Endothelial cell of umbilical vein (primary cell): ENCODE data around the gene LAMA5. TPM values are rescaled to one million over a fixed set of nuclear protein-coding genes. Genes with fewer than 3 reads are reported as not detected.
A peak's percentile ranks its signal among the peaks of the same experiment; 100 is the strongest.

Experiments
- BruUV-seq: library from RNA; stranded (reverse); fragments of 400-500 nt; replicated peaks from 2 replicates; lab custom pipeline; 2021; lab: Mats Ljungman, UMichigan
- CTCF ChIA-PET: fragments of 300-600, 350-600 bp; sonication (Branson Sonifier 250); formaldehyde crosslinking; loops from one replicate; lab custom pipeline; 2021; ENCODE audit warnings: antibody characterized with exemption, inconsistent platforms; lab: Charles Lee
- POLR2A ChIA-PET: fragments of 300-600, 350-600 bp; sonication (Branson Sonifier 250); formaldehyde crosslinking; loops from one replicate; lab custom pipeline; 2021; ENCODE audit warnings: antibody characterized with exemption, inconsistent platforms; lab: Charles Lee
- DNase-seq: peaks from one replicate; pipeline ENCODE4 v3.0.0-alpha.2; 2011; ENCODE audit warnings: low read depth, low spot score
- FAIRE-seq: peaks from 2 replicates; lab custom pipeline; 2011; peaks lifted over from hg19 to GRCh38; lab: Jason Lieb, UNC
- H2AFZ ChIP-seq: 2 replicates; pipeline ENCODE4 v1.6.0; 2012; ENCODE audit warnings: low read depth, low read length, control low read depth, inconsistent platforms
- H3K27ac ChIP-seq: 2 replicates; pipeline ENCODE4 v1.5.1; 2011; ENCODE audit warnings: low read depth, mild to moderate bottlenecking, control low read depth, low read length, moderate library complexity; ENCODE audit not compliant: insufficient read depth
- H3K27me3 ChIP-seq, 2 experiments: 2 replicates each; pipeline versions ENCODE4 v1.6.0 to v1.6.1; 2011; ENCODE audit warnings: low read length in 2 of 2, mixed read lengths in 1 of 2; ENCODE audit not compliant: control insufficient read depth in 2 of 2, insufficient read depth in 2 of 2
- H3K36me3 ChIP-seq, 2 experiments: 2 replicates in 1 of 2; 3 replicates in 1 of 2; pipeline ENCODE4 v1.5.1; 2011; ENCODE audit warnings: low read length in 2 of 2, mild to moderate bottlenecking in 1 of 2, moderate library complexity in 1 of 2; ENCODE audit not compliant: control insufficient read depth in 2 of 2, insufficient read depth in 2 of 2; ENCODE audit errors: extremely low read depth in 1 of 2
- H3K4me1 ChIP-seq: 3 replicates; pipeline ENCODE4 v1.5.1; 2011; ENCODE audit warnings: mild to moderate bottlenecking, low read length; ENCODE audit not compliant: control insufficient read depth, insufficient read depth; ENCODE audit errors: extremely low read depth
- H3K4me2 ChIP-seq: 2 replicates; pipeline ENCODE4 v1.6.1; 2011; ENCODE audit warnings: low read length, control low read depth, mixed read lengths; ENCODE audit not compliant: insufficient read depth
- H3K4me3 ChIP-seq, 3 experiments: fragments of 200-600 bp in 1 of 3; sonication (generic), shearing (Covaris generic) in 1 of 3; replicated peaks in 1 of 3; 2 replicates each; pipeline ENCODE4 v1.5.1; 2011 to 2016; ENCODE audit warnings: control low read depth in 3 of 3, low read length in 3 of 3, mild to moderate bottlenecking in 2 of 3, inconsistent platforms in 1 of 3, low read depth in 1 of 3, moderate library complexity in 1 of 3; ENCODE audit not compliant: insufficient read depth in 1 of 3
- H3K79me2 ChIP-seq: 2 replicates; pipeline ENCODE4 v1.6.0; 2012; ENCODE audit warnings: low read length, inconsistent platforms; ENCODE audit not compliant: control insufficient read depth, insufficient read depth
- H3K9ac ChIP-seq: replicated peaks from 2 replicates; pipeline ENCODE3; 2011; ENCODE audit warnings: low read length, control low read depth; ENCODE audit not compliant: insufficient read depth; ENCODE audit errors: extremely low read depth
- H3K9me1 ChIP-seq: replicated peaks from 3 replicates; pipeline ENCODE4 v1.6.0; 2011; ENCODE audit warnings: mild to moderate bottlenecking, low read length; ENCODE audit not compliant: control insufficient read depth, insufficient read depth; ENCODE audit errors: extremely low read depth
- H3K9me3 ChIP-seq: replicated peaks from 2 replicates; pipeline ENCODE4 v1.5.1; 2012; ENCODE audit warnings: low read length, inconsistent platforms; ENCODE audit not compliant: control insufficient read depth, insufficient read depth
- H4K20me1 ChIP-seq: replicated peaks from 2 replicates; pipeline ENCODE3; 2011; ENCODE audit warnings: mild to moderate bottlenecking, low read length; ENCODE audit not compliant: control insufficient read depth, insufficient read depth; ENCODE audit errors: extremely low read depth
- EZH2 ChIP-seq: IDR thresholded peaks from 2 replicates; pipeline ENCODE4 v1.6.1; 2012; ENCODE audit warnings: borderline replicate concordance, low read depth, mild to moderate bottlenecking, moderate library complexity, low read length, inconsistent platforms; ENCODE audit not compliant: severe bottlenecking
- MYC ChIP-seq: IDR thresholded peaks from one replicate; pipeline ENCODE4 v1.6.1; 2011; ENCODE audit warnings: mild to moderate bottlenecking, low read depth, low read length
- POLR2A ChIP-seq: IDR thresholded peaks from 2 replicates; pipeline ENCODE4 v1.6.1; 2012; ENCODE audit warnings: low read depth, mild to moderate bottlenecking, control low read depth, low read length
- dilution Hi-C: fragments of 300-500 bp; cut with MboI; formaldehyde crosslinking; loops from one replicate; pipeline ENCODE4 v1.15.0; 2019; ENCODE audit warnings: low sequenced_read_pairs; ENCODE audit not compliant: extremely low pct_ligation_motif_present
- intact Hi-C: fragments of 100-400 bp; cut with micrococcal nuclease; formaldehyde crosslinking; loops from one replicate; pipeline ENCODE4 v1.10.0; 2022
- polyA plus RNA-seq, 4 experiments: library from polyadenylated mRNA; depleted of rRNA in 3 of 4; stranded (reverse) in 3 of 4; unstranded in 1 of 4; fragments of >200 nt; gene quantifications; 2 replicates each; pipeline versions ENCODE4 v1.2.1 to v1.2.3, GENCODE V29; 2011 to 2012; ENCODE audit warnings: missing spikeins in 1 of 4
- total RNA-seq: library from RNA; stranded (reverse); gene quantifications from 2 replicates; pipeline ENCODE4 v1.2.3, GENCODE V29; 2021
- TF ChIP-seq, protein P1 (sequence below), 2 donors: IDR thresholded peaks; 1 replicate in 1 of 2; 2 replicates in 1 of 2; pipeline ENCODE4 v1.5.1; 2011; ENCODE audit warnings: low read length in 2 of 2, mild to moderate bottlenecking in 2 of 2, moderate library complexity in 2 of 2, control low read depth in 1 of 2, inconsistent platforms in 1 of 2, low read depth in 1 of 2; ENCODE audit not compliant: insufficient read depth in 1 of 2; ENCODE audit errors: extremely low read depth in 1 of 2
- TF ChIP-seq, protein P2 (sequence below): IDR thresholded peaks from 2 replicates; pipeline ENCODE4 v1.6.1; 2011; ENCODE audit not compliant: insufficient read depth, insufficient read length

LAMA5 gene
- total and polyA plus RNA-seq, 2 donors (not counting 3 experiments of a cell fraction or from before 2014, with no cell fraction given) = 24.0 to 145 TPM

DNA sequence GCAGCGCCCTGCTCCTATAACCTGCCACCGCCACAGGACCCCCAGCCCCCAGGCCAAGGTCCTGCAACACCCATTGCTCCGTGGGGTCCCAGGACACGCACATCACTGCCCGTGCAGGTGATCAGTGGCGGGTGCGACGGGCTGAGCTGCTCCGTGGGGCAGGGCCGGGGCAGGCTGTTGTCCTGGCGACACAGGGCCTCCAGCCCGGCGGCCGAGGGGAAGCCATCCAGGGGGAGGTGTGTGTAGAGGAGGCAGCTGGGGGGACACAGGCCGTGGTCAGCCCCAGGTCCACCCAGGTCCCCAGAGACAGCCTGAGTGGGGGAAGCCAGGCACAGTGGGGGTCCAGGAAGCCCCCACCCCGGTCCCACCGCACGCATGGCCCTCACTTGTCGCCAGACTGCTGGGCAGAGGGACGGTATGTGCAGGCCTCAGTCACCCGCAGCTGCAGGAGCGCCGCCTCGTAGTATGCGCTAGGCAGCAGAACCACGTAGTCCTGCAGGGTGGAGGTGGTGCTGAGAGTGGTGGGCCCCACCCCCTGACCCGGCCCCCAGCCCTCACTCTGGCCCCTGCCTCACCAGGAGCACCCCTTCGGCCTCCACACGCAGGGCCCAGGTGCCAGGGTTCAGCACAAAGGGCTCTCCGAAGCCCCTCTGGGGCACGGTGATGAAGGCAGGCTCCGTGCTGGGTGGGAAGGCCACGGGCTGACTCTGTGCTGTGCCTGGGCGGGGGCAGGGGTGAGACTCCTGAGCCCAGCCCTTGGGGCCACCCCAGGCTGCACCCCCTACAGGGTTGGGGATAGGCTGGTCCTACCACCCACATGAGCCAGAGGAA lies 33.9 kb downstream of the LAMA5 start:
- Histone ChIP-seq H3K9me3 (no peaks in the 10 kb centered on the region), H3K4me1 (no peaks in the 10 kb centered on the region), H2AFZ (no peak overlapping the region), H3K4me3 (no peak overlapping the region), H3K36me3 (peaks cover 7 to 68% of the 10 kb centered on the region in 2 experiments), H3K4me2 (no peak overlapping the region), H3K9me1 (no peaks in the 10 kb centered on the region), H3K27ac (no peak overlapping the region), H3K79me2 (no peaks in the 10 kb centered on the region), H3K9ac (no peak overlapping the region), H4K20me1 (no peaks in the 10 kb centered on the region), H3K27me3 (no peaks in the 10 kb centered on the region)
- FAIRE-seq (no peak), DNase-seq (no peak)
- BruUV-seq = TSS peak; percentile 38
- TF ChIP-seq POLR2A = no peak
- TF ChIP-seq EZH2 = no peak
- TF ChIP-seq MYC = no peak
- TF ChIP-seq, protein P1, sequence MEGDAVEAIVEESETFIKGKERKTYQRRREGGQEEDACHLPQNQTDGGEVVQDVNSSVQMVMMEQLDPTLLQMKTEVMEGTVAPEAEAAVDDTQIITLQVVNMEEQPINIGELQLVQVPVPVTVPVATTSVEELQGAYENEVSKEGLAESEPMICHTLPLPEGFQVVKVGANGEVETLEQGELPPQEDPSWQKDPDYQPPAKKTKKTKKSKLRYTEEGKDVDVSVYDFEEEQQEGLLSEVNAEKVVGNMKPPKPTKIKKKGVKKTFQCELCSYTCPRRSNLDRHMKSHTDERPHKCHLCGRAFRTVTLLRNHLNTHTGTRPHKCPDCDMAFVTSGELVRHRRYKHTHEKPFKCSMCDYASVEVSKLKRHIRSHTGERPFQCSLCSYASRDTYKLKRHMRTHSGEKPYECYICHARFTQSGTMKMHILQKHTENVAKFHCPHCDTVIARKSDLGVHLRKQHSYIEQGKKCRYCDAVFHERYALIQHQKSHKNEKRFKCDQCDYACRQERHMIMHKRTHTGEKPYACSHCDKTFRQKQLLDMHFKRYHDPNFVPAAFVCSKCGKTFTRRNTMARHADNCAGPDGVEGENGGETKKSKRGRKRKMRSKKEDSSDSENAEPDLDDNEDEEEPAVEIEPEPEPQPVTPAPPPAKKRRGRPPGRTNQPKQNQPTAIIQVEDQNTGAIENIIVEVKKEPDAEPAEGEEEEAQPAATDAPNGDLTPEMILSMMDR (IDR thresholded peaks at IDR 0.05; ENCODE audit: extremely low read depth in 1 of 2, insufficient read depth in 1 of 2, low read depth in 1 of 2, low read length in 2 of 2) = no peak
- TF ChIP-seq, protein P2, sequence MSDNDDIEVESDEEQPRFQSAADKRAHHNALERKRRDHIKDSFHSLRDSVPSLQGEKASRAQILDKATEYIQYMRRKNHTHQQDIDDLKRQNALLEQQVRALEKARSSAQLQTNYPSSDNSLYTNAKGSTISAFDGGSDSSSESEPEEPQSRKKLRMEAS = no peak
- intact Hi-C loops = no loop called here
- dilution Hi-C loops = no loop called here
- ChIA-PET POLR2A (no interaction called here), CTCF (interaction anchor here (0.6 kb wide), 1 partner anchor 20 kb away, joined by 3 read pairs; no protein-coding TSS in a partner anchor)
